Bronchial epithelial cell (primary cell): ENCODE results near the gene ATF5. TPM values are rescaled to one million over a fixed set of nuclear protein-coding genes. Genes with fewer than 3 reads are reported as not detected.

Experiments
- DNase-seq: peaks from one replicate; pipeline ENCODE4 v3.0.0-alpha.2; 2010; ENCODE audit warnings: low read depth
- FAIRE-seq: peaks from 2 replicates; lab custom pipeline; 2011; peaks lifted over from hg19 to GRCh38; lab: Jason Lieb, UNC
- H3K27me3 ChIP-seq: 2 replicates; pipeline ENCODE4 v1.5.1; 2011; ENCODE audit warnings: low read length; ENCODE audit not compliant: control insufficient read depth, insufficient read depth
- H3K36me3 ChIP-seq: 2 replicates; pipeline ENCODE4 v1.5.1; 2011; ENCODE audit warnings: low read length; ENCODE audit not compliant: control insufficient read depth, insufficient read depth
- H3K4me3 ChIP-seq: 2 replicates; pipeline ENCODE4 v1.5.1; 2011; ENCODE audit warnings: mild to moderate bottlenecking, low read depth, low read length, control low read depth
- CTCF ChIP-seq: IDR thresholded peaks from 2 replicates; pipeline ENCODE4 v1.5.1; 2011; ENCODE audit warnings: mild to moderate bottlenecking, moderate library complexity, low read length, control low read depth, inconsistent platforms; ENCODE audit not compliant: insufficient read depth, severe bottlenecking
- total RNA-seq: library from RNA; depleted of rRNA; stranded (reverse); fragments of >200 nt; gene quantifications from 2 replicates; pipeline ENCODE4 v1.2.1, GENCODE V29; 2014

ATF5 gene
- total RNA-seq, 1 donor from 2014 or later: 1.8 TPM

DNA sequence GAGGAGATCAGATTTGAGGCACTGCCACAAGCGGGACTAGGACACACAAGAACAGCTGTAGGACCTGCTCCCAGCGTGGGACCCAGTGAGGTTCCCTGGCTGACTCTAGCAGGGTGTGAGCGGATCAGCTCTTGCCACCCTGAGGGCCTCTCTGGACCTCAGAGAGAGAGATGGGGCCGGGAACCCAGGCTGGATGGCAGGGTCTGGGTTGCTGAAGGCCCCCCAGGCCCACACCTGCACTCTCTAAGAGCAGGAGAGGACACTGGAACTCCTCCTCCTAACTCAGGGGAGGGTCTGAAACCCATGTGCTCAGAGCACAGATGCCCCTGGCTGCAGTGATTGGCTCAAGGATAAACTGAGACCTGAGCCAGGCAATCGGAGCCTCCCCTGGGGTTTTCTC is 18.8 kb upstream of the ATF5 start:
- FAIRE-seq (no peak), DNase-seq (no peak)
- TF ChIP-seq CTCF: no peak
- no peaks in the 10 kb centered on the region for H3K27me3 ChIP-seq
- H3K4me3 ChIP-seq: no peak overlapping the region
- peaks cover 19% of the 10 kb centered on the region for H3K36me3 ChIP-seq

DNA sequence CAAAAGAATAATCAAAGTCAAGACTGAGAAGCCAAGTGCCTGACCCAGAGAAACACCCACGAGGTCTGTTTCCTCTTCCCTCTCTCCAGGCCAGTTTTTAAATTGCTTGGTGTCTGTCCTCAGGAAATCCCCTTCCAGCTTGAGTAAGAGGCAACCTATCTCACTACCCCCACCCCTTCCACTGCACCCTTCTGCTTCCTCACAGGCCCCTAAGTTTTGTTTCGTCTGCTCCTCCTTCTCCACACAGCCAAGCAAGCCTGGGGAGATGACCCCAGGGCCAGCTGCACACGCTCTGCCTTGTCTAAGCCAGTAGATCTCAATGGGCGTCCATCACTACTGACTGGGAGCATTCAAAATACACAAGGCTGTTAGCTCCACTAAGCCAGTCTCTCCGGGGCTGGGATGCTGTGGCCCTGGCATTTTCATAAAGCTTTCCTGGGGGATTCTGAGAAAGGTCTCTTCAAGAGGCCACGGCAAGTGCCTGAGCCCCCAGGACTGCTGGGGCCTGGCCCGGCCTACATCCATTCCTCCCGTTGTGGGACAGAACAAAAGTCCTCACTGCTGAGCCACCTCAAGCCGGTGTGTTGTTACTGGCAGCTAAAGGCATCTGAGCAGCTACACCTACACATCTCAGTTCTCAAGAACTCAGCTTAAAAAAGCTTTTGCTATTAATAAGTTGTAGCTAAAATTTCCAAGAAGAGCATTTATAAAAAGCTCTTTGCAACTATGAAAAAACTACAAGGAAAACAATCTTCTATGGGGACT is 17.4 kb upstream of the ATF5 start:
- no peaks in the 10 kb centered on the region for H3K27me3 ChIP-seq
- peaks cover 25% of the 10 kb centered on the region for H3K36me3 ChIP-seq
- FAIRE-seq (no peak), DNase-seq (no peak)
- TF ChIP-seq CTCF: no peak
- no peak overlapping the region for H3K4me3 ChIP-seq

GRCh38 chr19:49912965-49913685 is 15.9 kb upstream of the ATF5 start:
- no peak for TF ChIP-seq CTCF
- Histone ChIP-seq H3K36me3 (peaks cover 20% of the 10 kb centered on the region), H3K4me3 (no peak overlapping the region), H3K27me3 (no peaks in the 10 kb centered on the region)
- DNase-seq (no peak), FAIRE-seq (no peak)

DNA sequence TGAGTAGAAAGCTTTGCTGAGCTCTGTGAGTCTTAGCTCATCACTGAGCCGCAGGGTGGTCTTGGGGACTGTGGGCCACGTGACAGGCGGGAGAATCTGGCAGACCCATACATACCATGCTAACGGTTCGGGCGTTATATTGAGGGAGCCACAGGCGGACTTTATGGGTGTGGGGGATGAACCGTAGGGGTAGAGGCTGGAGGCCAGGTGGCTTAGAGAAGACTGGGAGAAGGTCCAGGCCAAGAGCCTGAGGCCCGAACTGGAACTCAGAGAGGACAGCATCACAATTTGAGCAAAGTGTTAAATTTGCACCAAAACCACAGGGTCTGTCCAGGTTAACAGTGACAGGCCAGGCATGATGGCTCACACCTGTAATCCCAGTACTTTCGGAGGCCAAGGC is 15.3 kb upstream of the ATF5 start:
- no peaks in the 10 kb centered on the region for H3K27me3 ChIP-seq
- H3K4me3 ChIP-seq: no peak overlapping the region
- FAIRE-seq (no peak), DNase-seq (no peak)
- no peak for TF ChIP-seq CTCF
- peaks cover 17% of the 10 kb centered on the region for H3K36me3 ChIP-seq

DNA sequence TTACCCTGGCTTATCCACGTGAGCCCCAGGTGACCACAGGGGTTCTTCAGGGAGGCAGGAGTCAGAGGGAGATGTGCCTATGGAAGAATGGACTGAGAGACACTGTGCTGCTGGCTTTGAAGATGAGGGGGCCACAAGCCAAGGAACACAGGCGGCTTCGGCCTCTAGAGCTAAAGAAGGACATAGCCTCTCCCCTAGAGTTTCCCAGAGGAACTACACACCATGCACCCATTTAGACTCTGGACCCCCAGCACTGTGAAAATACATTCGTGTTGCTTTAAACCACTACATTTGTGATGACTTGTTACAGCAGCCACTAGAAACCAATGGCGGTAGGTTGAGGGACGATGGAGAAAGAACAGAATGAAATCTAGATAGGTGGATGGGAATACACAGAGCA is 13.7 kb upstream of the ATF5 start:
- no peak for TF ChIP-seq CTCF
- H3K4me3 ChIP-seq: no peak overlapping the region
- peaks cover 17% of the 10 kb centered on the region for H3K36me3 ChIP-seq
- DNase-seq (no peak), FAIRE-seq (no peak)
- H3K27me3 ChIP-seq: no peaks in the 10 kb centered on the region
